ENCODE results near the gene LOC101059915.
"Not testable (repeated sequence)": the region's sequence is repeated elsewhere in the genome, so short reads cannot be mapped to it uniquely, and the experiment has no call there.

The LOC101059915 gene

GRCh38 chrX:71640002-71640401 is 27.3 kb upstream of the LOC101059915 start:
- no peak for DNase-seq

- not testable (repeated sequence) for DNase-seq
Measured at GRCh38 chrX:71644406-71644805, 22.9 kb upstream of the LOC101059915 start.

DNA sequence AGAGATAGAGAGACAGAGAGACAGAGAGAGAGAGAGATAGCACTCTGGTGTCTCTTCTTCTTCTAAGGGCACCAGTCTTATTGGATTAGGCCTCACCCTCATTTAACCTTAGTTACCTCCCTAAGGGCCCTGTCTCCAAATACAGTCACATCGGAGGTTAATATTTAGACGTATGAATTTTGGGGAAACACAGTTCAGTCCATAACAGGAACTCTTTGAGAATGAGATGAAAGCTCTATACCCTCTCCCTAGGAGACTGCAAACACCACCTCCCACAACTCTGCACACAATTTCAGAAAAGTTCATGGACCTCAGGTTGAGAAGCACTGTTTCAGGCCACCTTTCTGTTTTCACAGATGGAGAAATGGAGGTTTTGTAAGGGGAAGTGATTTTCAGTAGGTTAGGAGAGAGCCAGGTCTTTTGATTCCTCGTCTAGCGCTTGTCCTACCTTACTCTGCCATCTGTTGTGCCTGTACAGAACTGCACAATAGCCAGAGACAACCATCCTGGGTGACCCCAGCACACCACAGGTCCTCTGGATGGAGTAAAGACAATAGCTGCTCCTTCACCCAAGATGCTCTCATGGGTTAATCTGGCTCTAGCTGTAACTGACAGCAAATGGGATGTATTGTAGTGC is 16.9 kb upstream of the LOC101059915 start:
- no peak for DNase-seq

GRCh38 chrX:71652405-71652804 is 14.9 kb upstream of the LOC101059915 start:
- DNase-seq = peak; percentile 44

DNA sequence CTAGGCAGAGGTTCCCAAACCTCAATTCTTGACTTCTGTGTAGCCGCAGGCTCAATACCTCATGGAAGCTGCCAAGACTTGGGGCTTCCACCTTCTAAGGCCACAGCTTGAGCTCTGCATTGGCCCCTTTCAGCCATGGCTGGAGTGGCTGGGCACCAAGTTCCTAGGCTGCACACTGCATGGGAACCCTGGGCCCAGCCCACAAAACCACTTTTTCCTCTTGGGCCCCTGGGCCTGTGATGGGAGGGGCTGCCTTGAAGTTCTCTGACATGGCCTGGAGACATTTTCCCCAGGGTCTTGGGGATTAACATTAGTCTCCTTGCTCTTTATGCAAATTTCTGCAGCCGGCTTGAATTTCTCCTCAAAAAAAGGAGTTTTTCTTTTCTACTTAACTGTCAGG is 14.0 kb upstream of the LOC101059915 start:
- no peak for DNase-seq

GRCh38 chrX:71657267-71657666 is 10.1 kb upstream of the LOC101059915 start:
- DNase-seq = no peak

GRCh38 chrX:71659342-71659741 is 8.0 kb upstream of the LOC101059915 start:
- DNase-seq = no peak

- DNase-seq = no peak
Measured at GRCh38 chrX:71659959-71660358, 7.4 kb upstream of the LOC101059915 start.

DNA sequence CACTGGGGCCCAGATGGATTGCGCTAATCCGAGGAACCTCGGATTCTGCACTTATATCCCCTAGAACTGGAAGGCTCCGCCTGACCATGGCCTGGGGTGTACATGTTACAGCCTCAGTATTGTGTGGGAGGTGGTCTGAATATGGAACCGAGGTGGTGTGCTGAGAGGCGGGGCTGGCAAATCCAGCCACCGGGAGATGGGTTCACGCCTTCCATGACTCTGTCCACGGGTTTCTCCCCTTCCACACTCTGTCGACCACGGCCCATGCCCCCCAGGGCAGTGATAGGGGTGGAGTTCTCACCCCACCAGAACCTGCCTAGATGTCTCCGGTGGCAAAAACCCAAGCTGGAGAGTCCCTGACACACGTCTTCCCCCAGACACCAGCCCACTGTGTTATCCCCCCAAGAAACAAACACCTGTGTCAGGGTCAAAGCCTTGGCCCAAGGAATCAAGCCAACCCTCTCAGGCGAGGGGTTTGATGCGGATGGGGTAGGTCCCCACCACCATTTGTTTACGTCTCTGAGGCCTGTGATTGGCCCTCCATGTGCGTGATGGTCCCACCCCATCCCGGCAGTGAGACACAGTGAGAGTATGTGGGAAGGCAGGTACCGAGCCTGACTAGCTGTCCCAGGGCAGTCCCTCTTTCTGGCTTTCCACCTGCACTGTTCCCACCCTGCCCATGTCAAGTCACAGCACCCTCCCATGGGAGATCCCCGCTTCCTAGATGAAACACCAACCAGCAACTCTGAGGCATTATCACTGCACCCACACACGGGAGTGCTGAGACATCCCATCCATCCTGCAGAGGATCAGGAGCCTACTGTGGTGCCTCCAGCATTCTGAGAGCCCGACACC is 6.6 kb upstream of the LOC101059915 start:
- DNase-seq = no peak

DNA sequence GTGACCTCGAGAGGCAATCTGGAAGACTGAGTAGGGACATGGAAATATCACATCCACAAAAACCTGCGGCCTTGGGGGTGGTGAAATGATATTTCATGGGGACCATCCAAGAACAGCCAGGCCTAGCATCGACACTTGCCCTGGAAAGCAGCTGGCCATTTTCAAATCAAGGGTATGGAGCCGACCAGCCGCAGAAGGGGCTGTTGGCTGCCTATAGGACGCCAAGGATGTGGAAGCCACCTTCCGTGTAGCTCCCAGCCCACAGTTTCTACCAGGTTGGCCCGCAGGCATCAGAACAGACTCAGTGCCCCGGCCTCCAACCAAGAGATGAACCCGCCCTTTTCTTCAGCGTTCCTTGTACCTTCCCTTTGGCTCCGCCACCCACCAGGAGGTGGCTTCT is 5.4 kb upstream of the LOC101059915 start:
- no peak for DNase-seq

DNA sequence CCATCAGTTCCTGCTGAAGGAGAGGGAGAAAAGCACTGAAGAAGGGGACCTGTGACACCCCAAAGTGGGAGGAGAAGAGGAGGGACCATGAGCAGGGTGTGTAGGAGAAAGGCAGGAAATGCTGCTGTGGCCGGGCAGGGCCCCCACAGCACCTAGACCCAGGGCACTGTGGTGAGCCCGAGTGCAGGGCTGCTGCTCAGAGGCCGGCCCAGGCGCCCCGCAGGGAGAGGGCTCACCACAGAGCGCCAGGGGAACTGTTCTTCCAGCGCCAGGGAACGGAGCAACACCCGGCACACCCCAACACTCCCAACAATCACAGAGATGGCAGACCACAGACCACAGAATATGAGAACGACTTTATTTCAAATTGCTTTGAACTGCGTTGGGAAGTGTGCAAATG is 4.7 kb upstream of the LOC101059915 start:
- not testable (repeated sequence) for DNase-seq

DNA sequence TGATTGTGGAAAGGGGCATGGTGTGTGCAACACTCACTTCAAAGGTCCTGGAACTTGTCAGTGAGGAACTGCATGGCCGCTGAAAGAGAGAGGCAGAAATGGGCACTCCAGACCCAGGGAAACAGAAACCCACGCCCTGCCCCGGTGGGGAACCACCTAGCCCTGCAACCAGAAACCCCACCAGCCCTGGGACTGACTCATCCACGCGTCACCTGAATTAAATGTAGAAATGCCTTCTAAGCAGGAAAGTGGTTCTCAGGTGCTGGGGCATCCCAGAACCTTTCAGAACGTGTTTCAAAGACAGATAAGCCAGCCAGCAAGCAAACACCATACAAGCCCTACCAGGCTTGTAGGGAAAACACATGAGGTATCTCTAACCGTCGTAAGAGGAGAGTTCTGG is 4.1 kb upstream of the LOC101059915 start:
- DNase-seq = not testable (repeated sequence)

- not testable (repeated sequence) for DNase-seq
Measured at GRCh38 chrX:71664202-71664601, 3.1 kb upstream of the LOC101059915 start.

DNA sequence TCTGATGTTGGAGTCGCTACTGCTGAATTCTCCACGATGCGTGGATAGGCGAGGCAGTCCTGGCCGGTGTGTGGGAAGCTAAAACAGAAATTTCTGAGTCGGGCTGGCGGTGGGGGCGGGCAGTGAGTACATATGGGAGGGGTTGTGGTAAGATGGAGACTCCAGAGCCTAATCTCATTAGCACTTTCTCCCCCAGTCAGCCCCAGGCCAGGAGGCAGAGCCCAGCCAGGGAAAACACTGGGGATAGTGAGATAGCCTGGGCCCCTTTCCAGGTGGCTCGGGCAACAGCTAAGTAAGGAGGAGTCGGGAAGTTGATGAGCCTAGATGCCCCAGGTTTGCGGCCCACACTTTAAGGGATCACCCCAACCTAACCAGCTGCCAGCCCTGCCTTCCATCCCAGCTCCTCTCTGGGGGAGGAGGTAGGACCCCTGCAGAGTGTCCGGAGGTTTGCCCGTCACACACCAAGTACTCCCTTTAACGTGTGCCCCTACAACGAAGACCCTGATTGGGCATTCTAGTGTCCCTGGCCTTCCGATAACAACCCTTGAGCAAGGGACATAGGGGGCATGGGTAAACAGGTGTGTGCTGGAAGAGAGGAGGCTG is 2.4 kb upstream of the LOC101059915 start:
- no peak for DNase-seq

- no peak for DNase-seq
Measured at GRCh38 chrX:71665747-71666146, 1.6 kb upstream of the LOC101059915 start.

DNA sequence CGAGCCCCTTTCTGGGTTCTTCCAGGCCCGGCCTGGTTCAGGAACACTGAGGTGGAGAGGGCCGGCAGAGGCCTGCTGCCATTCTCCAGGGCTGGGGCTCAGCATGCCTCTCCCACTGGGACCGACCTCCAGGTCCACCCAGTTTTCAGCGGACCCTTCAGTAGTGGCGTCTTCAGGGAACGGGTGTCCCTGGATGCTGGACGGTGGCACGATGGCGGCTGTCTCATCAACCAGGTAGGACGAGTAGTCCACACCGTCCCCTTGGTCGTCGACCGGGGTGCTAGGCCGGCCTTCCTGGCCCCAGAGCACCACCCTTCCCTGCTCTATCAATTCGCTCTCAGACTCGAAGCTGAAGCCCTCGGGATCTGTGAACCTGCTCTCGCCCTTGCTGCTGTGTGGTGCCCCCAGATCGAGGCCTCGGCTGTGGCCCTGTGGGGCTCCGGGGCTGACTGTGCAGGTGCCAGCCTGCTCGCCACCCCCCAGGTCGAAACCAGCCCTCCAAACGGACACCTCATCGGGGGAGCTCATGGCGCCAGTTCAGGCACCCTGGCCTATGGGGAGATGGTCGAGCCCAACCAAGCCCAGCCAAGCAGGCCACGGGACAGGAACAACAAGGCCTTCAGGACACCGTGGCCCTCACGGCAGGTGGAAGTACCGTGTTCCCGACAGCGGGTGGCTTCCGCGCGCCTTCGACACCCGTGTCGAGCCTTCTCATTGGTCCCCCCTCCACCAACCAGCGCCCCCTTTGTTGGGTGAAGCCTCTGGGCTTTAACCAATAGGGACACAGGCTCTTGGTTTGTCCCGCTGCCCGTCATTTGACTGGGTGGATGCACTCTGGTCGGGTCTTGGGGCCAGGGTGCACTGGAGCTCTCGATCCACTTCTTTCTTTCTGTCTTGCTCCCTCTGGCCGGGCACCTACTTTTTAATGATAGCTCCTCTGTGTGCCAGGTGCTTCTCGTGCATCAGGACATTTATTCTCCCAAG is 814 bp upstream of the LOC101059915 start:
- DNase-seq = no peak

GRCh38 chrX:71668248-71668595 is 876 bp downstream of the LOC101059915 start:
- DNase-seq = no peak

GRCh38 chrX:71669492-71669891 is 2.1 kb downstream of the LOC101059915 start:
- no peak for DNase-seq

DNA sequence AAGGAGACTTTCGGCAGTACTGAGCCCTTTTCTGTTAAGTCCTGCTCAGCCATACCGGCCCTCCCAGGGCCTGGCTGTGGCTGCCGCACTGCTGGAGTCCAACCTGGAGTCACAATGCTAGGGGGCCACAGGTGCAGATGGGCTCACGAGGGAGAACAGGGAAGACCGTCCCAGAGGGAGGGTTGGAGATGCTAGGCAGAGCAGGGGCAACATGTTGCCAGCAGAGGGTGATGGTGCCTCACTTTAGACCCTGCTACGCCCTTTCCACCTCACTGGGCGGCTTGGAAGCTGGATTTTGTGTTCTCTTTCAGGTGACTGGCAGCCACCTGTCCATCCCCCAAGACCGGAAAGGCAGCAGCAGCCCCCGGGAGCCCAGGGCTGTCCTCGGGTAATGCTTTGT is 2.6 kb downstream of the LOC101059915 start:
- not testable (repeated sequence) for DNase-seq

DNA sequence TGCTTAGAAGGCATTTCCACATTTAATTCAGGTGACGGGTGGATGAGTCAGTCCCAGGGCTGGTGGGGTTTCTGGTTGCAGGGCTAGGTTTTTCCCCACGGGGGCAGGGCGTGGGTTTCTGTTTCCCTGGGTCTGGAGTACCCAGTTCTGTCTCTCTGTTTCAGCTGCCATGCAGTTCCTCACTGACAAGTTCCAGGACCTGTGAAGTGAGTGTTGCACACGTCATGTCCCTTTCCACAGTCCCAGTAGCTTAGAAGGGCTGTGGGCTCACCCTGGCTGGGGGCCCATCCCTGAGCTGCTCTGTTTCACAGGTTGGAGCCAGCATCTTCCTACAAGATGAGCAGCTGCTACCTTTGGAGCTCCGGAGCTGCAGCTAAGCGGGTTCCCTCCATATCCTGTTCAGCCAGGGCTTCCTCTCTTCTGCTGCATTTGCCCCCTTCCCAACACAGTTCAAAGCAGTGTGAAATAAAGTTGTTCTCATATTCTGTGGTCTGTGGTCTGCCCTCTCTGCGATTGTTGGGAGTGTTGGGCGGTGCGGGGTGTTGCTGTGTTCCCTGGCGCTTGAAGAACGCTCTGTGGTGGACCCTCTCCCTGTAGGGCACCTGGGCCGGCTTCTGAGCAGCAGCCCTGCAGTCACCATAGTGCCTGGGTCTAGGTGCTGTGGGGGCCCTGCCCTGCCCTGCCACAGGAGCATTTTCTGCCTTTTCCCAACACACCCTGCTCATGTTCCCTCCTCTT is 3.9 kb downstream of the LOC101059915 start:
- no peak for DNase-seq

DNA sequence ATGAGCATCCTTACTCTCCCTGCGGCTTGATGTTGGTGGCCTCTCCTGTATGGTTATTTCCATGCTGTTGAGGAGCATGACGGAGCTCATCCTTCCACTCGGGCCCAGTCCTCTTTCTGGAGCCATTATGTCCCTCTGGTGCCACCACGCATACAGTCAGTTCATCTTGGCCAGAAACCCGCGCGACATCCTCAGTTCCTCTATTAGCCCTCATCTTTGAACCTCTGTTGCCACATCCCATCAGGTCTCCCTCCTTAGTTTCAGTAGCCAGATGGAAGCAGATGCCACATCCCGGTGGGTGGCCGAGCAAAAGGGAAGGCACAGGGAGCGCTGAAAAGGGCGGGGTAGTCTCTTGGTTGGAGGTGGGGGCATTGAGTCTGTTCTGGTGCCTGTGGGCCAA is 4.6 kb downstream of the LOC101059915 start:
- no peak for DNase-seq
